ENCODE results near the gene SPRED2. TPM values are rescaled to one million over a fixed set of nuclear protein-coding genes. Genes with fewer than 3 reads are reported as not detected.

SPRED2 gene
- total and polyA plus RNA-seq, 8 donors: 31.5 to 47.1 (median 40.4) TPM

GRCh38 chr2:65395621-65396347, 36.6 kb downstream of the SPRED2 start:
- H3K27me3 ChIP-seq: no peaks in the 10 kb centered on the region
- DNase-seq (no peak), ATAC-seq (no peak)
- H3K4me1 ChIP-seq: peaks cover 13 to 31% of the 10 kb centered on the region in 2 donors
- intact Hi-C loops (cut with DNase I): no loop called here
- H3K27ac ChIP-seq: peak overlapping the region; percentile 30 to 60
- no peaks in the 10 kb centered on the region for H3K9me3 ChIP-seq
- TF ChIP-seq CTCF (IDR thresholded peaks at IDR 0.05): no peak
- H3K36me3 ChIP-seq: no peaks in the 10 kb centered on the region
- H3K4me3 ChIP-seq: no peak overlapping the region

GRCh38 chr2:65393743-65394422, 38.5 kb downstream of the SPRED2 start:
- H3K36me3 ChIP-seq: no peaks in the 10 kb centered on the region
- ATAC-seq (no peak), DNase-seq (no peak)
- intact Hi-C loops (cut with DNase I): no loop called here
- H3K27me3 ChIP-seq: no peaks in the 10 kb centered on the region
- no peak overlapping the region for H3K4me3 ChIP-seq
- H3K9me3 ChIP-seq: no peaks in the 10 kb centered on the region
- peaks cover 13 to 42% of the 10 kb centered on the region in 2 donors for H3K4me1 ChIP-seq
- no peak overlapping the region for H3K27ac ChIP-seq
- no peak for TF ChIP-seq CTCF (IDR thresholded peaks at IDR 0.05)

- Histone ChIP-seq H3K4me1 (peaks cover 13 to 42% of the 10 kb centered on the region in 2 donors), H3K27me3 (no peaks in the 10 kb centered on the region), H3K36me3 (no peaks in the 10 kb centered on the region), H3K4me3 (no peak overlapping the region), H3K27ac (no peak overlapping the region), H3K9me3 (no peaks in the 10 kb centered on the region)
- TF ChIP-seq CTCF (IDR thresholded peaks at IDR 0.05): no peak
- ATAC-seq (no peak), DNase-seq (no peak)
- intact Hi-C loops (cut with DNase I): no loop called here
Observed at GRCh38 chr2:65393046-65393445, 39.4 kb downstream of the SPRED2 start.

GRCh38 chr2:65392609-65393008, 39.8 kb downstream of the SPRED2 start:
- no peak for DNase-seq
- Histone ChIP-seq H3K4me1 (peaks cover 13 to 42% of the 10 kb centered on the region in 2 donors), H3K4me3 (no peak overlapping the region), H3K36me3 (no peaks in the 10 kb centered on the region), H3K9me3 (no peaks in the 10 kb centered on the region), H3K27me3 (no peaks in the 10 kb centered on the region), H3K27ac (no peak overlapping the region)
- no peak for ATAC-seq
- intact Hi-C loops (cut with DNase I): no loop called here
- no peak for TF ChIP-seq CTCF (IDR thresholded peaks at IDR 0.05)

- Histone ChIP-seq H3K9me3 (no peaks in the 10 kb centered on the region), H3K27ac (no peak overlapping the region), H3K36me3 (no peaks in the 10 kb centered on the region), H3K4me1 (peaks cover 0 to 41% of the 10 kb centered on the region in 2 donors), H3K27me3 (no peaks in the 10 kb centered on the region), H3K4me3 (no peak overlapping the region)
- intact Hi-C loops (cut with DNase I): no loop called here
- no peak for TF ChIP-seq CTCF (IDR thresholded peaks at IDR 0.05)
- no peak for ATAC-seq
- no peak for DNase-seq
Observed at GRCh38 chr2:65390134-65390533, 42.3 kb downstream of the SPRED2 start.

Measured in left lung (tissue), 10 donors.